C4-2B (cell line): ENCODE data around the gene SLMAP.

Experiments
- ZFX ChIP-seq: fragments of 450-650 bp; IDR thresholded peaks from 2 replicates; pipeline ENCODE4 v1.6.1; 2017
- TF ChIP-seq, protein P1 (sequence below): fragments of 450-650 bp; conservative IDR thresholded peaks from 2 replicates; pipeline ENCODE4 v1.5.1; 2017; ENCODE audit warnings: mild to moderate bottlenecking

DNA sequence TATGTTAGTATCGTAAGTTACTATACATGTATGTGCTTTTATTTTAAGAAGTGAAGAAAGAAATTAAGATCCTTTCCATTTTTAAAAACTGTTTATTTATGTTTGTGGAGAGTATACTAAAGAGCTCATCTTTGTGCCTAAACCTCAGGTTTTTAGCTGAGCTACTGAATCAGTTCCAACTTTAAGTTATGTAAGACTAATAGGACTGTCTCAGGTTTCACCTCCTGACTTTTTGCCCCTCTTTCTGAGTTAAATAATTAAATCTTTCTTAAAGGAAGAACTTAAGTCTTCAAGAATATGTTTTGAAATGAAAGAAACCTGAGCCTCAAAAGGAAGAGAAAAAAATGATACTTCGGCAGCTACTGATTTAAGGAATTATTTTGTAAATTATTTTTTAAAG is 2.6 kb downstream of the SLMAP start:
- TF ChIP-seq, protein P1, sequence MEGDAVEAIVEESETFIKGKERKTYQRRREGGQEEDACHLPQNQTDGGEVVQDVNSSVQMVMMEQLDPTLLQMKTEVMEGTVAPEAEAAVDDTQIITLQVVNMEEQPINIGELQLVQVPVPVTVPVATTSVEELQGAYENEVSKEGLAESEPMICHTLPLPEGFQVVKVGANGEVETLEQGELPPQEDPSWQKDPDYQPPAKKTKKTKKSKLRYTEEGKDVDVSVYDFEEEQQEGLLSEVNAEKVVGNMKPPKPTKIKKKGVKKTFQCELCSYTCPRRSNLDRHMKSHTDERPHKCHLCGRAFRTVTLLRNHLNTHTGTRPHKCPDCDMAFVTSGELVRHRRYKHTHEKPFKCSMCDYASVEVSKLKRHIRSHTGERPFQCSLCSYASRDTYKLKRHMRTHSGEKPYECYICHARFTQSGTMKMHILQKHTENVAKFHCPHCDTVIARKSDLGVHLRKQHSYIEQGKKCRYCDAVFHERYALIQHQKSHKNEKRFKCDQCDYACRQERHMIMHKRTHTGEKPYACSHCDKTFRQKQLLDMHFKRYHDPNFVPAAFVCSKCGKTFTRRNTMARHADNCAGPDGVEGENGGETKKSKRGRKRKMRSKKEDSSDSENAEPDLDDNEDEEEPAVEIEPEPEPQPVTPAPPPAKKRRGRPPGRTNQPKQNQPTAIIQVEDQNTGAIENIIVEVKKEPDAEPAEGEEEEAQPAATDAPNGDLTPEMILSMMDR = no peak
- TF ChIP-seq ZFX = no peak
